SU-DHL-6 (cell line): ENCODE measurements around the gene MUC20.

Source experiments
- H2AFZ ChIP-seq: fragments of 200-600 bp; sonication (generic); 2 replicates; pipeline ENCODE4 v1.6.1; 2014; ENCODE audit warnings: low read depth, mild to moderate bottlenecking, moderate library complexity, mixed read lengths, antibody characterized with exemption, low read length; ENCODE audit not compliant: severe bottlenecking
- H3F3A ChIP-seq: fragments of 200-600 bp; shearing (Covaris generic); 2 replicates; pipeline ENCODE4 v1.6.0; 2016; ENCODE audit warnings: antibody characterized with exemption, mild to moderate bottlenecking; ENCODE audit not compliant: insufficient read depth
- H3K27ac ChIP-seq: fragments of 200-600 bp; sonication (generic); 2 replicates; pipeline ENCODE4 v1.5.1; 2016; ENCODE audit warnings: low read depth, mild to moderate bottlenecking, low read length, moderate library complexity, mixed read lengths
- H3K27me3 ChIP-seq: fragments of 200-600 bp; sonication (generic), shearing (Covaris generic); 2 replicates; pipeline ENCODE4 v1.6.0; 2014; ENCODE audit warnings: mild to moderate bottlenecking, low read length
- H3K36me3 ChIP-seq: fragments of 200-600 bp; sonication (generic); 2 replicates; pipeline ENCODE4 v1.6.1; 2014; ENCODE audit warnings: mild to moderate bottlenecking, low read length, mixed read lengths
- H3K4me2 ChIP-seq: fragments of 300-600, 200-600 bp; shearing (Covaris generic), sonication (generic); 2 replicates; pipeline ENCODE4 v1.6.0; 2014; ENCODE audit warnings: low read length, low read depth, mild to moderate bottlenecking; ENCODE audit not compliant: poor library complexity, severe bottlenecking
- H3K4me3 ChIP-seq: fragments of 200-600 bp; sonication (generic); 2 replicates; pipeline ENCODE4 v1.5.1; 2014; ENCODE audit warnings: antibody characterized with exemption, low read length, mild to moderate bottlenecking, mixed read lengths; ENCODE audit not compliant: insufficient read depth, poor library complexity, severe bottlenecking
- H3K79me2 ChIP-seq: fragments of 200-600 bp; sonication (generic); 2 replicates; pipeline ENCODE4 v1.6.1; 2014; ENCODE audit warnings: mild to moderate bottlenecking, low read length, moderate library complexity; ENCODE audit not compliant: insufficient read depth
- H3K9ac ChIP-seq: fragments of 200-600 bp; sonication (generic); 2 replicates; pipeline ENCODE4 v1.7.0; 2014; ENCODE audit warnings: mild to moderate bottlenecking, low read length
- H3K9me2 ChIP-seq: fragments of 200-600 bp; sonication (generic); replicated peaks from 2 replicates; pipeline ENCODE4 v1.6.1; 2014; ENCODE audit warnings: low read length; ENCODE audit not compliant: insufficient read depth
- H3K9me3 ChIP-seq: fragments of 200-600 bp; sonication (generic); 2 replicates; pipeline ENCODE4 v1.6.1; 2014; ENCODE audit warnings: low read length, mixed read lengths; ENCODE audit not compliant: insufficient read depth
- H4K20me1 ChIP-seq: fragments of 200-600 bp; sonication (generic); 2 replicates; pipeline ENCODE4 v1.6.1; 2014; ENCODE audit warnings: low read depth, mild to moderate bottlenecking, antibody characterized with exemption, low read length, moderate library complexity, mixed read lengths
- CTCF ChIP-seq: fragments of 200-600 bp; sonication (generic); IDR thresholded peaks from one replicate; pipeline ENCODE4 v1.5.1; 2017; ENCODE audit warnings: antibody characterized with exemption, mild to moderate bottlenecking, low read length, moderate library complexity; ENCODE audit not compliant: insufficient read depth, poor library complexity, severe bottlenecking
- EZH2phosphoT487 ChIP-seq: fragments of 200-600 bp; sonication (generic), shearing (Covaris generic); conservative IDR thresholded peaks from 2 replicates; pipeline ENCODE4 v1.6.1; 2018; ENCODE audit warnings: mild to moderate bottlenecking, antibody characterized with exemption, low read length, moderate library complexity, mixed read lengths

Gene MUC20

GRCh38 chr3:195701042-195701915 lies 19.5 kb upstream of the MUC20 start:
- Histone ChIP-seq H4K20me1 (no peaks in the 10 kb centered on the region), H2AFZ (no peak overlapping the region), H3K36me3 (no peaks in the 10 kb centered on the region), H3K9me3 (no peaks in the 10 kb centered on the region), H3K4me2 (no peak overlapping the region), H3K79me2 (no peaks in the 10 kb centered on the region), H3K9me2 (no peaks in the 10 kb centered on the region), H3K27ac (no peak overlapping the region), H3K4me3 (no peak overlapping the region), H3F3A (0 out of 2 replicates have a peak, but pooled peaks cover 4% of the 10 kb centered on the region), H3K9ac (no peak overlapping the region), H3K27me3 (no peaks in the 10 kb centered on the region)
- TF ChIP-seq EZH2phosphoT487: no peak
- TF ChIP-seq CTCF: no peak

- no peak overlapping the region for H2AFZ ChIP-seq
- H3K9me2 ChIP-seq: no peaks in the 10 kb centered on the region
- no peaks in the 10 kb centered on the region for H3K27me3 ChIP-seq
- no peaks in the 10 kb centered on the region for H4K20me1 ChIP-seq
- H3K9ac ChIP-seq: no peak overlapping the region
- 0 out of 2 replicates have a peak, but pooled peaks cover 4% of the 10 kb centered on the region for H3F3A ChIP-seq
- no peaks in the 10 kb centered on the region for H3K9me3 ChIP-seq
- no peak for TF ChIP-seq EZH2phosphoT487
- TF ChIP-seq CTCF: no peak
- no peak overlapping the region for H3K27ac ChIP-seq
- no peaks in the 10 kb centered on the region for H3K79me2 ChIP-seq
- H3K4me2 ChIP-seq: no peak overlapping the region
- no peak overlapping the region for H3K4me3 ChIP-seq
- no peaks in the 10 kb centered on the region for H3K36me3 ChIP-seq
These were observed 17.0 kb upstream of the MUC20 start for GRCh38 chr3:195703776-195704175.

GRCh38 chr3:195704433-195704999 lies 16.3 kb upstream of the MUC20 start:
- 0 out of 2 replicates have a peak, but pooled peaks cover 4% of the 10 kb centered on the region for H3F3A ChIP-seq
- H4K20me1 ChIP-seq: no peaks in the 10 kb centered on the region
- no peak overlapping the region for H3K4me2 ChIP-seq
- H3K79me2 ChIP-seq: no peaks in the 10 kb centered on the region
- H3K4me3 ChIP-seq: no peak overlapping the region
- no peaks in the 10 kb centered on the region for H3K9me3 ChIP-seq
- no peak overlapping the region for H3K9ac ChIP-seq
- no peak for TF ChIP-seq CTCF
- no peak for TF ChIP-seq EZH2phosphoT487
- H3K27me3 ChIP-seq: no peaks in the 10 kb centered on the region
- no peaks in the 10 kb centered on the region for H3K9me2 ChIP-seq
- H3K27ac ChIP-seq: no peak overlapping the region
- H3K36me3 ChIP-seq: no peaks in the 10 kb centered on the region
- H2AFZ ChIP-seq: no peak overlapping the region
